Skeletal muscle cell (primary cell): ENCODE measurements around the gene PEBP1.
"Not testable (repeated sequence)": the region's sequence is repeated elsewhere in the genome, so short reads cannot be mapped to it uniquely, and the experiment has no call there.

Experiments used
- DNase-seq: peaks from one replicate; pipeline ENCODE4 v3.0.0-alpha.2; 2010; ENCODE audit warnings: low read depth
- H3K4me3 ChIP-seq: 2 replicates; pipeline ENCODE4 v1.5.1; 2011; ENCODE audit warnings: low read depth, mild to moderate bottlenecking, control low read depth, low read length, moderate library complexity

Gene PEBP1

GRCh38 chr12:118127867-118128266 is 8.1 kb upstream of the PEBP1 start:
- no peak overlapping the region for H3K4me3 ChIP-seq
- DNase-seq: no peak

- DNase-seq, H3K4me3 ChIP-seq: not testable (repeated sequence)
Measured at GRCh38 chr12:118129436-118129835, 6.5 kb upstream of the PEBP1 start.

GRCh38 chr12:118136559-118137003 is 657 bp downstream of the PEBP1 start:
- no peak for DNase-seq
- H3K4me3 ChIP-seq: peak overlapping the region; percentile 96

DNA sequence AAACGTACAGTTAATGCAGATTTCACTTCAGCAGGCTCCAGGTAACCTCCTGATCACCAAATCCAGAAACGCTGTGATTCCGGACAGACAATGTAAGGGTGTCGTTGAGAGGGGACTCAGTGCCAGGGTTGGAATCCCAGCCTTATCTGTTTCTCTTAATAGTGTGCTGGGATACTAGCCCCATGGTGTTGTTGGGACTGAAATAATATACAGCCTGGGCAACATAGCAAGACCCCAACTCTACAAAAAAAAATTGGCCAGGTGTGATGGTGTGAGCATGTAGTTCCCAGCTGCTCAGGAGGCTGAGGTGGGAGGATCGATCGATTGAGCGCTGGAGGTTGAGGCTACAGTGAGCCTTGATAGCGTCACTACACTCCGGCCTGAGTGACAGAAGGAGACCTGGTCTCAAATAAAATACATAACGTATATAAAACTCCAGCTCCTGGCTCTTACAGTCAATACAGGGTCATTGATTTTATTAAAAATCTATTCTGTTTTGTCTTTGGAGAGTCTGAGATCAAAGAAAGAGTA is 1.3 kb downstream of the PEBP1 start:
- DNase-seq: no peak
- peak overlapping the region; percentile 96 for H3K4me3 ChIP-seq

GRCh38 chr12:118140825-118141224 is 4.9 kb downstream of the PEBP1 start:
- no peak for DNase-seq

GRCh38 chr12:118144499-118144898 is 8.6 kb downstream of the PEBP1 start:
- no peak overlapping the region for H3K4me3 ChIP-seq
- no peak for DNase-seq

More at GRCh38 chr12:118140825-118141224, 4.9 kb downstream of the PEBP1 start:
- H3K4me3 ChIP-seq: no peak overlapping the region

DNA sequence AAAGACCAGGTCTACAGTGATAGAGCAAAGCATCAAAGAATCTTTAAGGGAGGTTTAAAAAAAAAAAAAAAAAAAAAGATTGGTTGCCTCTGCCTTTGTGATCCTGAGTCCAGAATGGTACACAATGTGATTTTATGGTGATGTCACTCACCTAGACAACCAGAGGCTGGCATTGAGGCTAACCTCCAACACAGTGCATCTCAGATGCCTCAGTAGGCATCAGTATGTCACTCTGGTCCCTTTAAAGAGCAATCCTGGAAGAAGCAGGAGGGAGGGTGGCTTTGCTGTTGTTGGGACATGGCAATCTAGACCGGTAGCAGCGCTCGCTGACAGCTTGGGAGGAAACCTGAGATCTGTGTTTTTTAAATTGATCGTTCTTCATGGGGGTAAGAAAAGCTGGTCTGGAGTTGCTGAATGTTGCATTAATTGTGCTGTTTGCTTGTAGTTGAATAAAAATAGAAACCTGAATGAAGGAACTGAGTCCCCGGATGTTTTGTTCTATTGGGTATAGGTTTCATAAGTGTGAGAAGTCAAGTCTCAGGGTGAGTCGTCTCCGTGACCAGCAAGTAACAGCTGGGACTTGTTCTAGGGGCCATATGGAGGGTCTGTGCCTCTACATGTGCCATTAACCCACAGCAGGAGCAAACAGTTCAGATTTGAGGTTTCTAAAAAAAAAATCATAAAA is 9.3 kb downstream of the PEBP1 start:
- no peak overlapping the region for H3K4me3 ChIP-seq
- DNase-seq: no peak

GRCh38 chr12:118145798-118146156 is 9.9 kb downstream of the PEBP1 start:
- no peak for DNase-seq
- no peak overlapping the region for H3K4me3 ChIP-seq

GRCh38 chr12:118148287-118148686 is 12.4 kb downstream of the PEBP1 start:
- H3K4me3 ChIP-seq: no peak overlapping the region
- no peak for DNase-seq

- DNase-seq: no peak
- no peak overlapping the region for H3K4me3 ChIP-seq
Measured at GRCh38 chr12:118150625-118151024, 14.7 kb downstream of the PEBP1 start.

- no peak overlapping the region for H3K4me3 ChIP-seq
- no peak for DNase-seq
Measured at GRCh38 chr12:118151755-118152154, 15.8 kb downstream of the PEBP1 start.

DNA sequence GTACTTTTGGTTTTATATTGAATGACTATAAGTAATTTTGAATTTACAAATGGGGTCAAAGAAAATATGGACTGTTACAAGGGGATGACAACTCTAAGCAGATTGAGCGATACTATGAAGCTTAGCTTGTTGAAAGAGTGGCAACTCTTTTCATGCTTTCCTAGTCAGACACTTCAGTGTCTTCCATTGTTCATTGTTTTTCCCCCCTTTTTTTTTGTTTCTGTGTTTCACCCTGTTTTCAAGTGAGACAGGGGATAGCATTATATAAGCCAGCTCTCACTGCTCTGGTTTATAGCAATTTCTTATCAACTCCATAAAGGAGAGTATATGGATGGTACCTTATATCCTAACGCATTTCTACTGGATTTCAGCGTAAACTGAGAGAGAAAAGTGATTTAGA is 24.6 kb downstream of the PEBP1 start:
- no peak overlapping the region for H3K4me3 ChIP-seq
- no peak for DNase-seq

GRCh38 chr12:118164798-118165486 is 29.0 kb downstream of the PEBP1 start:
- no peak overlapping the region for H3K4me3 ChIP-seq
- DNase-seq: no peak

- no peak for DNase-seq
- H3K4me3 ChIP-seq: no peak overlapping the region
Measured at GRCh38 chr12:118166946-118167345, 31.0 kb downstream of the PEBP1 start.

DNA sequence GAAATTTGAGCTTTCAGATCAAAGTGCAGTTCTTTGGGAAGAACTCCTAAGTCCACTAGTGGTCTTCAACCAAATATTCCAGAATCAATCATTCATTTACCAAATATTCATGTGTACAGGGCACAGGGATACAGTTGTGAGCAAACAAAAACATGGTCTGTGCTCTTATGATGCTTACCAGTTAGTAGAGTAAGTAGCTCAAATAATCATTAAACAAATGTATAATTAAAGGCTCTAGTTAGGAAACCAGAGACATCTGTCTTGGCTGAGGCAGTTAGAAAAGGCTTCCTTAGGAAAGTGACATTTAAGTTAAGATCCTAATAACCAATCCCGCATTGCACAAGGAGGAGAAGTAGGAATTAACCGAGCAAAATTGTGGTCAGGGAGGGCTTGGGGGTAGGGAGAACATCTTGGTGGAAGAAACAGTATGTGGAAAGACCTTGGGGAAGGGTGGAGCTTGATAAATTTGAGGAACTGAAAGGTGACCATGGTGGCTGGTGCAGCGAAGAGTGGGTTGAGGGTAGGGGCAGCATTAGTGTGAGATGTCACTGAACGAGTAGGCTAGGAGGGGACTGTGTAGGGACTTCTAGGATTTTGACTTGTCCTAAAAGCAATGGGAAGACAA is 40.0 kb downstream of the PEBP1 start:
- no peak overlapping the region for H3K4me3 ChIP-seq
- DNase-seq: no peak

GRCh38 chr12:118183155-118183554 is 47.2 kb downstream of the PEBP1 start:
- DNase-seq: no peak
- H3K4me3 ChIP-seq: no peak overlapping the region

DNA sequence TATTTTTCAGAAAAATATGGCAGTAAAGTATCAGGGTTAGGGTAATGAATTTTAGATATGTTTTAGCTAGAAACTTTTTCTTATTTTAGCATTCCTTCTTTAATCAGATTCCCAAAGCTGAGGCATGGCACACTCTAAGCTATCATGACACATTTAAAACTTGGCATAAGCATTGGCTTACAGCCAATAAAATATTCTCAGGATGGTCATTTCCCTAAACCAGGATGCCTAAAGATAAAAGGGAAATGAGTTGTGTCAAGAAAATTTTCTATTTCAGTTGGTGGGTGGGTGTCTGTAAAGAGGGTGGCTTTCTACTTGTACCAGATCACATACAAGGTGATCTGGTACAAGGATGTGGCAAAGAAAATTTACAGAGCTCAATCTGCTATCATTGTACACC is 47.8 kb downstream of the PEBP1 start:
- DNase-seq: no peak

GRCh38 chr12:118185602-118186397 is 49.9 kb downstream of the PEBP1 start:
- no peak overlapping the region for H3K4me3 ChIP-seq
- no peak for DNase-seq

More for the DNA sequence above, 47.8 kb downstream of the PEBP1 start:
- no peak overlapping the region for H3K4me3 ChIP-seq

DNA sequence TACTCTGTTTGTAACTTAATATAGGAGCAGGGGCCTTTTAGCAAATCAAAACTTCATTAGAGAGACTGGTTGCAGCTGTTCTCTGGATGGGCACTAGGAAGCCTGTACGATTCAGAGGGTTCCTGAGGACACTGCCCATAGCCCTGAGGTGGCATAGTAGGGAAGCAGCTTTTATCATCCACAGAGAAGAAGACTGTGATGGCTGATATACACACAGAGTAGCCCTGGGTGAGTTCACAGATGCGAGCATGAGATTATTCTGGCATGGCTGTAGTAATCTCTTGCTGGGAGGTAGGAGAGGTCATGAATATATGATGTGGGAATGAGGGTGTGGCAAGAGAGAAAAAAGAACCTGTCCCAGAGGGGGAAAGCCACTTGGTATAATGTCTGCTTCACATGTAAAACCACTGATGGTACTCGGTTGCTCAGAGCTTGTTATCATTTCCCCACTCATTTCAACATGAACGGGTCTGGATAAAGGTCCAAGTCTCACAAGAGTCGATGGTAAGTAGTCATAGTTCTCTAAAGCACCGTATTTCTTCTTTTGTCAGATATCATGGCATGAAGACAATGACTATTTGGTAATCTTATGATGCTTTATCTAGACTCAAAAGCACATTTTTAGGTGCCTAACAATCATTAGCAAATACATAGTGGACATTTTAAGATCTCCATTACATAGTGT is 52.0 kb downstream of the PEBP1 start:
- DNase-seq: no peak
- no peak overlapping the region for H3K4me3 ChIP-seq
